Activated CD4-positive, alpha-beta T cell treated with anti-CD3 and anti-CD28 coated beads, Interleukin-2, amount 10 ng/mL, durations not matched to agents 7 days and 5 days (primary cell): ENCODE measurements around the gene CREB3L1. TPM values are rescaled to one million over a fixed set of nuclear protein-coding genes. Genes with fewer than 3 reads are reported as not detected.

Source experiments
- CTCF ChIA-PET: fragments of 350-600 bp; sonication (Branson Sonifier 250); formaldehyde crosslinking; loops from one replicate; lab custom pipeline; 2021; ENCODE audit warnings: antibody characterized with exemption; lab: Charles Lee
- POLR2A ChIA-PET: fragments of 350-600 bp; sonication (Branson Sonifier 250); formaldehyde crosslinking; loops from one replicate; lab custom pipeline; 2021; ENCODE audit warnings: antibody characterized with exemption; lab: Charles Lee
- DNase-seq: peaks from one replicate; pipeline ENCODE4 v3.0.0-alpha.2; 2020
- H3K27ac Mint-ChIP-seq: one replicate; pipeline ENCODE4 v1.8.0; 2021; ENCODE audit warnings: mild to moderate bottlenecking, moderate library complexity, mixed read lengths
- H3K27me3 Mint-ChIP-seq: one replicate; pipeline ENCODE4 v1.8.0; 2021; ENCODE audit warnings: mixed read lengths
- H3K36me3 Mint-ChIP-seq: one replicate; pipeline ENCODE4 v1.8.0; 2021; ENCODE audit warnings: low read depth, mixed read lengths
- H3K4me1 Mint-ChIP-seq: one replicate; pipeline ENCODE4 v1.8.0; 2021; ENCODE audit warnings: mixed read lengths
- H3K4me3 Mint-ChIP-seq: one replicate; pipeline ENCODE4 v1.8.0; 2021; ENCODE audit warnings: mild to moderate bottlenecking, moderate library complexity, mixed read lengths
- H3K9me3 Mint-ChIP-seq: one replicate; pipeline ENCODE4 v1.8.0; 2021; ENCODE audit warnings: mixed read lengths
- total RNA-seq, 2 experiments: library from RNA; stranded (reverse); gene quantifications; one replicate each; pipeline ENCODE4 v1.2.3, GENCODE V29; 2021

The CREB3L1 gene
- total RNA-seq, 2 experiments from 2014 or later, result not detected

- ChIA-PET POLR2A (interaction anchor here (0.6 kb wide), 1 partner anchor 67 kb away, joined by 3 read pairs; no protein-coding TSS in a partner anchor), CTCF (interaction anchor here (0.9 to 18.0 kb wide), 4 partner anchors 11 to 122 kb away, joined by 4 to 280 read pairs (median 6); partner anchors contain the start of gene DGKZ)
- Mint-ChIP-seq H3K4me1 (peaks cover 50% of the 10 kb centered on the region), H3K36me3 (peaks cover 11% of the 10 kb centered on the region), H3K4me3 (peak overlapping the region; percentile 67), H3K27ac (peak overlapping the region; percentile 84), H3K9me3 (no peaks in the 10 kb centered on the region), H3K27me3 (no peaks in the 10 kb centered on the region)
- no peak for DNase-seq
These were observed 84.9 kb downstream of the CREB3L1 start for GRCh38 chr11:46362156-46363030.

- no peak overlapping the region for H3K4me3 Mint-ChIP-seq
- no peaks in the 10 kb centered on the region for H3K27me3 Mint-ChIP-seq
- POLR2A ChIA-PET, result no interaction called here
These were observed 85.6 kb downstream of the CREB3L1 start for GRCh38 chr11:46363031-46363407.

GRCh38 chr11:46363455-46364005 lies 86.1 kb downstream of the CREB3L1 start:
- ChIA-PET CTCF (interaction anchor here (2.0 to 18.0 kb wide), 2 partner anchors 12 to 124 kb away, joined by 4 to 280 read pairs; partner anchors contain the start of gene DGKZ), POLR2A (no interaction called here)
- Mint-ChIP-seq H3K4me3 (no peak overlapping the region), H3K27ac (no peak overlapping the region), H3K27me3 (no peaks in the 10 kb centered on the region), H3K4me1 (peaks cover 52% of the 10 kb centered on the region), H3K9me3 (no peaks in the 10 kb centered on the region), H3K36me3 (peaks cover 19% of the 10 kb centered on the region)
- DNase-seq, result no peak

More at GRCh38 chr11:46363031-46363407, 85.6 kb downstream of the CREB3L1 start:
- CTCF ChIA-PET, result interaction anchor here (2.0 to 18.0 kb wide), 2 partner anchors 12 to 123 kb away, joined by 4 to 280 read pairs; partner anchors contain the start of gene DGKZ
- DNase-seq, result no peak
- H3K27ac Mint-ChIP-seq, result peak overlapping the region; percentile 84
- H3K9me3 Mint-ChIP-seq, result no peaks in the 10 kb centered on the region
- peaks cover 15% of the 10 kb centered on the region for H3K36me3 Mint-ChIP-seq
- H3K4me1 Mint-ChIP-seq, result peaks cover 49% of the 10 kb centered on the region

GRCh38 chr11:46364056-46364455 lies 86.6 kb downstream of the CREB3L1 start:
- Mint-ChIP-seq H3K4me3 (no peak overlapping the region), H3K4me1 (peaks cover 48% of the 10 kb centered on the region), H3K27ac (no peak overlapping the region), H3K9me3 (no peaks in the 10 kb centered on the region), H3K27me3 (no peaks in the 10 kb centered on the region), H3K36me3 (peaks cover 20% of the 10 kb centered on the region)
- CTCF ChIA-PET, result interaction anchor here (2.0 to 18.0 kb wide), 2 partner anchors 13 to 124 kb away, joined by 4 to 280 read pairs; partner anchors contain the start of gene DGKZ
- DNase-seq, result no peak
- POLR2A ChIA-PET, result no interaction called here

- Mint-ChIP-seq H3K9me3 (no peaks in the 10 kb centered on the region), H3K27ac (peak overlapping the region; percentile 74), H3K36me3 (peaks cover 26% of the 10 kb centered on the region), H3K27me3 (no peaks in the 10 kb centered on the region), H3K4me3 (no peak overlapping the region), H3K4me1 (peaks cover 52% of the 10 kb centered on the region)
- ChIA-PET POLR2A (no interaction called here), CTCF (interaction anchor here (1.1 to 18.0 kb wide), 4 partner anchors 13 to 65 kb away, joined by 3 to 280 read pairs (median 5); partner anchors contain the start of gene DGKZ)
- DNase-seq, result no peak
These were observed 87.3 kb downstream of the CREB3L1 start for GRCh38 chr11:46364791-46365190.

- Mint-ChIP-seq H3K4me1 (peaks cover 43% of the 10 kb centered on the region), H3K27me3 (no peaks in the 10 kb centered on the region), H3K27ac (no peak overlapping the region), H3K9me3 (no peaks in the 10 kb centered on the region), H3K36me3 (peaks cover 33% of the 10 kb centered on the region), H3K4me3 (no peak overlapping the region)
- ChIA-PET POLR2A (interaction anchor here (0.7 kb wide), 1 partner anchor 18 kb away, joined by 3 read pairs; no protein-coding TSS in a partner anchor), CTCF (interaction anchor here (0.9 to 18.0 kb wide), 2 partner anchors 10 to 15 kb away, joined by 4 to 280 read pairs; partner anchors contain the start of gene DGKZ)
- DNase-seq, result no peak
These were observed 88.8 kb downstream of the CREB3L1 start for GRCh38 chr11:46366260-46366659.

- no peak overlapping the region for H3K4me3 Mint-ChIP-seq
These were observed 89.2 kb downstream of the CREB3L1 start for GRCh38 chr11:46366661-46367161.

GRCh38 chr11:46367244-46367915 lies 89.9 kb downstream of the CREB3L1 start:
- H3K9me3 Mint-ChIP-seq, result no peaks in the 10 kb centered on the region
- no peaks in the 10 kb centered on the region for H3K27me3 Mint-ChIP-seq
- H3K36me3 Mint-ChIP-seq, result peaks cover 36% of the 10 kb centered on the region
- CTCF ChIA-PET, result interaction anchor here (0.7 to 18.0 kb wide), 6 partner anchors 12 to 128 kb away, joined by 3 to 280 read pairs (median 6); partner anchors contain the start of gene DGKZ
- H3K4me1 Mint-ChIP-seq, result peaks cover 33% of the 10 kb centered on the region
- DNase-seq, result peak; percentile 74
- H3K27ac Mint-ChIP-seq, result no peak overlapping the region
- POLR2A ChIA-PET, result no interaction called here
- no peak overlapping the region for H3K4me3 Mint-ChIP-seq

More at GRCh38 chr11:46366661-46367161, 89.2 kb downstream of the CREB3L1 start:
- no peaks in the 10 kb centered on the region for H3K27me3 Mint-ChIP-seq
- H3K36me3 Mint-ChIP-seq, result peaks cover 33% of the 10 kb centered on the region
- H3K9me3 Mint-ChIP-seq, result no peaks in the 10 kb centered on the region
- H3K27ac Mint-ChIP-seq, result no peak overlapping the region
- ChIA-PET POLR2A (no interaction called here), CTCF (interaction anchor here (18.0 kb wide), 1 partner anchor 15 kb away, joined by 280 read pairs; the partner anchor contains the start of gene DGKZ)
- DNase-seq, result no peak
- H3K4me1 Mint-ChIP-seq, result peaks cover 39% of the 10 kb centered on the region

- Mint-ChIP-seq H3K27ac (no peak overlapping the region), H3K9me3 (no peaks in the 10 kb centered on the region)
These were observed 90.4 kb downstream of the CREB3L1 start for GRCh38 chr11:46367916-46368267.

GRCh38 chr11:46369458-46370152 lies 92.1 kb downstream of the CREB3L1 start:
- DNase-seq, result peak; percentile 62
- Mint-ChIP-seq H3K36me3 (peaks cover 38% of the 10 kb centered on the region), H3K27me3 (no peaks in the 10 kb centered on the region), H3K27ac (no peak overlapping the region), H3K9me3 (no peaks in the 10 kb centered on the region), H3K4me1 (peaks cover 18% of the 10 kb centered on the region), H3K4me3 (no peak overlapping the region)
- CTCF ChIA-PET, result interaction anchor here (1.1 to 18.0 kb wide), 3 partner anchors 9 to 19 kb away, joined by 3 to 280 read pairs (median 8); partner anchors contain the start of gene DGKZ
- POLR2A ChIA-PET, result no interaction called here

More at GRCh38 chr11:46367916-46368267, 90.4 kb downstream of the CREB3L1 start:
- Mint-ChIP-seq H3K4me3 (no peak overlapping the region), H3K4me1 (peaks cover 28% of the 10 kb centered on the region), H3K36me3 (peaks cover 37% of the 10 kb centered on the region), H3K27me3 (no peaks in the 10 kb centered on the region)
- DNase-seq, result no peak
- ChIA-PET POLR2A (no interaction called here), CTCF (interaction anchor here (0.7 to 18.0 kb wide), 6 partner anchors 11 to 128 kb away, joined by 3 to 280 read pairs (median 6); partner anchors contain the start of gene DGKZ)

GRCh38 chr11:46370253-46370652 lies 92.8 kb downstream of the CREB3L1 start:
- no peak overlapping the region for H3K27ac Mint-ChIP-seq
- POLR2A ChIA-PET, result no interaction called here
- H3K36me3 Mint-ChIP-seq, result peaks cover 39% of the 10 kb centered on the region
- CTCF ChIA-PET, result interaction anchor here (18.0 kb wide), 1 partner anchor 19 kb away, joined by 280 read pairs; the partner anchor contains the start of gene DGKZ
- H3K4me3 Mint-ChIP-seq, result no peak overlapping the region
- H3K4me1 Mint-ChIP-seq, result peaks cover 14% of the 10 kb centered on the region
- H3K9me3 Mint-ChIP-seq, result no peaks in the 10 kb centered on the region
- DNase-seq, result no peak
- H3K27me3 Mint-ChIP-seq, result no peaks in the 10 kb centered on the region
